ENCODE results near the gene SHC3.

GRCh38 chr9:88971131-88971960, 207.3 kb downstream of the SHC3 start:
- no peak for TF ChIP-seq FOXM1 (IDR thresholded peaks at IDR 0.05; ENCODE audit: borderline replicate concordance)
- no peak for TF ChIP-seq NFRKB (IDR thresholded peaks at IDR 0.05)
- no peak for TF ChIP-seq PKNOX1 (IDR thresholded peaks at IDR 0.05)
- no peak for TF ChIP-seq ARNT (IDR thresholded peaks at IDR 0.05)
- TF ChIP-seq ELF4 (IDR thresholded peaks at IDR 0.05), result no peak
- TF ChIP-seq SUZ12 (IDR thresholded peaks at IDR 0.05), result no peak
